IPS-18a (cell line): ENCODE results near the gene NADSYN1.

Experiments
- H3K27ac ChIP-seq: one replicate; pipeline ENCODE4 v1.5.1; 2013; ENCODE audit warnings: low read length
- H3K27me3 ChIP-seq: one replicate; pipeline ENCODE4 v1.6.1; 2013; ENCODE audit warnings: mild to moderate bottlenecking, low read length; ENCODE audit not compliant: control insufficient read depth, insufficient read depth
- H3K36me3 ChIP-seq: one replicate; pipeline ENCODE4 v1.6.1; 2013; ENCODE audit warnings: low read depth, low read length; ENCODE audit not compliant: control insufficient read depth
- H3K4me1 ChIP-seq: one replicate; pipeline ENCODE4 v1.6.1; 2013; ENCODE audit warnings: low read depth, low read length; ENCODE audit not compliant: control insufficient read depth
- H3K4me3 ChIP-seq: one replicate; pipeline ENCODE4 v1.5.1; 2013; ENCODE audit warnings: low read length
- H3K9ac ChIP-seq: one replicate; pipeline ENCODE4 v1.6.1; 2013; ENCODE audit warnings: mild to moderate bottlenecking, low read length, moderate library complexity
- H3K9me3 ChIP-seq: one replicate; pipeline ENCODE4 v1.6.1; 2013; ENCODE audit warnings: low read depth, low read length; ENCODE audit not compliant: control insufficient read depth

The NADSYN1 gene

GRCh38 chr11:71454470-71455113 lies 1.6 kb downstream of the NADSYN1 start:
- Histone ChIP-seq H3K27ac (no peak overlapping the region), H3K4me3 (no peak overlapping the region), H3K9me3 (no peaks in the 10 kb centered on the region), H3K9ac (no peak overlapping the region), H3K4me1 (peaks cover 17% of the 10 kb centered on the region), H3K36me3 (peaks cover 10% of the 10 kb centered on the region), H3K27me3 (no peaks in the 10 kb centered on the region)

- Histone ChIP-seq H3K4me1 (peaks cover 12% of the 10 kb centered on the region), H3K27ac (no peak overlapping the region), H3K27me3 (no peaks in the 10 kb centered on the region), H3K36me3 (peaks cover 16% of the 10 kb centered on the region), H3K4me3 (no peak overlapping the region), H3K9me3 (no peaks in the 10 kb centered on the region), H3K9ac (no peak overlapping the region)
Measured at GRCh38 chr11:71456294-71456693, 3.3 kb downstream of the NADSYN1 start.

GRCh38 chr11:71456831-71457230 lies 3.8 kb downstream of the NADSYN1 start:
- Histone ChIP-seq H3K9me3 (no peaks in the 10 kb centered on the region), H3K9ac (no peak overlapping the region), H3K36me3 (peaks cover 16% of the 10 kb centered on the region), H3K4me3 (no peak overlapping the region), H3K27me3 (no peaks in the 10 kb centered on the region), H3K27ac (no peak overlapping the region), H3K4me1 (peaks cover 6% of the 10 kb centered on the region)

- peaks cover 16% of the 10 kb centered on the region for H3K36me3 ChIP-seq
- H3K27ac ChIP-seq: no peak overlapping the region
- H3K9me3 ChIP-seq: no peaks in the 10 kb centered on the region
Measured at GRCh38 chr11:71458146-71459070, 5.4 kb downstream of the NADSYN1 start.

GRCh38 chr11:71459076-71459766 lies 6.2 kb downstream of the NADSYN1 start:
- Histone ChIP-seq H3K4me3 (no peak overlapping the region), H3K27ac (no peak overlapping the region), H3K4me1 (no peaks in the 10 kb centered on the region), H3K9ac (no peak overlapping the region), H3K9me3 (no peaks in the 10 kb centered on the region), H3K27me3 (no peaks in the 10 kb centered on the region), H3K36me3 (peaks cover 16% of the 10 kb centered on the region)

More at GRCh38 chr11:71458146-71459070, 5.4 kb downstream of the NADSYN1 start:
- Histone ChIP-seq H3K4me1 (no peaks in the 10 kb centered on the region), H3K9ac (no peak overlapping the region), H3K4me3 (no peak overlapping the region), H3K27me3 (no peaks in the 10 kb centered on the region)

- no peak overlapping the region for H3K4me3 ChIP-seq
- no peaks in the 10 kb centered on the region for H3K4me1 ChIP-seq
- no peaks in the 10 kb centered on the region for H3K9me3 ChIP-seq
- H3K27me3 ChIP-seq: no peaks in the 10 kb centered on the region
- no peak overlapping the region for H3K9ac ChIP-seq
- peaks cover 16% of the 10 kb centered on the region for H3K36me3 ChIP-seq
- H3K27ac ChIP-seq: no peak overlapping the region
Measured at GRCh38 chr11:71459767-71460320, 6.8 kb downstream of the NADSYN1 start.

GRCh38 chr11:71461696-71462095 lies 8.7 kb downstream of the NADSYN1 start:
- Histone ChIP-seq H3K4me3 (no peak overlapping the region), H3K9me3 (no peaks in the 10 kb centered on the region), H3K9ac (no peak overlapping the region), H3K36me3 (peaks cover 16% of the 10 kb centered on the region), H3K27ac (no peak overlapping the region), H3K4me1 (no peaks in the 10 kb centered on the region), H3K27me3 (no peaks in the 10 kb centered on the region)

- Histone ChIP-seq H3K27me3 (no peaks in the 10 kb centered on the region), H3K4me1 (no peaks in the 10 kb centered on the region), H3K4me3 (no peak overlapping the region), H3K36me3 (peaks cover 13% of the 10 kb centered on the region), H3K9ac (no peak overlapping the region), H3K9me3 (no peaks in the 10 kb centered on the region), H3K27ac (no peak overlapping the region)
Measured at GRCh38 chr11:71462726-71463125, 9.7 kb downstream of the NADSYN1 start.

GRCh38 chr11:71463331-71464211 lies 10.6 kb downstream of the NADSYN1 start:
- no peaks in the 10 kb centered on the region for H3K27me3 ChIP-seq
- H3K9ac ChIP-seq: no peak overlapping the region
- H3K9me3 ChIP-seq: no peaks in the 10 kb centered on the region
- H3K27ac ChIP-seq: no peak overlapping the region
- H3K4me1 ChIP-seq: no peaks in the 10 kb centered on the region
- H3K36me3 ChIP-seq: peaks cover 13% of the 10 kb centered on the region
- no peak overlapping the region for H3K4me3 ChIP-seq

- H3K9ac ChIP-seq: no peak overlapping the region
- H3K4me3 ChIP-seq: no peak overlapping the region
- H3K27me3 ChIP-seq: no peaks in the 10 kb centered on the region
- H3K36me3 ChIP-seq: peaks cover under 1% of the 10 kb centered on the region
- peaks cover 3% of the 10 kb centered on the region for H3K9me3 ChIP-seq
- H3K4me1 ChIP-seq: no peaks in the 10 kb centered on the region
- H3K27ac ChIP-seq: no peak overlapping the region
Measured at GRCh38 chr11:71465054-71465453, 12.1 kb downstream of the NADSYN1 start.
